Tibial nerve (tissue), 3 donors: ENCODE measurements around the gene NUP214.

Source experiments
- POLR2A ChIP-seq, 2 donors: fragments of 450-650 bp; IDR thresholded peaks; one replicate each; pipeline ENCODE4 v1.6.1; 2017; ENCODE audit warnings: antibody characterized with exemption in 2 of 2, mild to moderate bottlenecking in 2 of 2, moderate library complexity in 2 of 2
- TF ChIP-seq, protein P1 (sequence below), 5 experiments: fragments of 200-600 bp in 3 of 5; fragments of 450-650 bp in 2 of 5; sonication (generic) in 3 of 5; IDR thresholded peaks; one replicate each; pipeline ENCODE4 v1.5.1; 2016 to 2019; ENCODE audit warnings: antibody characterized with exemption in 5 of 5, mild to moderate bottlenecking in 3 of 5, moderate library complexity in 2 of 5

DNA sequence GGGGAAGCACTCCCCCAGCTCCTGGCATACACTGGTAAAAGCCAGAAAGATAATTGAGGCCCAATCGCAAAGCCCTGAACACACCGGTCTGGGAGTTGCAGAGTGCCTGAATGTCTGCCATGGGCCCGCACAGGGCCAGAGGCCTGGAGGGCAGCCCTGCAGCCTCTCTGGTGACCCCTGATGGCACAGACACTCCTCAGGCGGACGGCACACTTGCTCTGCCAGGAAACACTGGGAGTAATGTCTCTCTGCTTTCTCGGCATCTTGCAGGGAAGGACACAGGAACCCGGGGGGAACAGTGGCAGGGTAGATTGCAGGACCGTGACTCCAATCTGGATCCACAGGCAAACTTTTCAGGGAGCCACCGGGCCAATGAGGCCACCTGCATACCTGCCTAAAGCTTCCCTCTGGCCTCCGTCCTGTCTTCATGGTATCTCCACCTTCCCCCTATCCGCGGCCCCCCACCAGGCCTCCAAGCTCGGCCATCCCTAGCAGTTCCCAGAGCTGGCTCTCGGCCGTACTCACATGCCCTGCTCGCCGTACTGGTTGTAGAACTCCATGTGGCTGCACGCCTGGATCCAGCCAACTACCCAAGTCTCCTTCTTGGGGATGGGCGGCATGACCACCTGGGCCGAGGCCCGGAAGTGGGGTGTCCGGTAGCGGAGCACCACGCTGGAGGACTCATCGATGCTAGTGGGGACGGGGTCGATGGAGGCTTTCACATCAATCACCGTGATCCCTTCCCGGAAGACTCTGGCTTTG is 150.1 kb downstream of the NUP214 start:
- TF ChIP-seq, protein P1, sequence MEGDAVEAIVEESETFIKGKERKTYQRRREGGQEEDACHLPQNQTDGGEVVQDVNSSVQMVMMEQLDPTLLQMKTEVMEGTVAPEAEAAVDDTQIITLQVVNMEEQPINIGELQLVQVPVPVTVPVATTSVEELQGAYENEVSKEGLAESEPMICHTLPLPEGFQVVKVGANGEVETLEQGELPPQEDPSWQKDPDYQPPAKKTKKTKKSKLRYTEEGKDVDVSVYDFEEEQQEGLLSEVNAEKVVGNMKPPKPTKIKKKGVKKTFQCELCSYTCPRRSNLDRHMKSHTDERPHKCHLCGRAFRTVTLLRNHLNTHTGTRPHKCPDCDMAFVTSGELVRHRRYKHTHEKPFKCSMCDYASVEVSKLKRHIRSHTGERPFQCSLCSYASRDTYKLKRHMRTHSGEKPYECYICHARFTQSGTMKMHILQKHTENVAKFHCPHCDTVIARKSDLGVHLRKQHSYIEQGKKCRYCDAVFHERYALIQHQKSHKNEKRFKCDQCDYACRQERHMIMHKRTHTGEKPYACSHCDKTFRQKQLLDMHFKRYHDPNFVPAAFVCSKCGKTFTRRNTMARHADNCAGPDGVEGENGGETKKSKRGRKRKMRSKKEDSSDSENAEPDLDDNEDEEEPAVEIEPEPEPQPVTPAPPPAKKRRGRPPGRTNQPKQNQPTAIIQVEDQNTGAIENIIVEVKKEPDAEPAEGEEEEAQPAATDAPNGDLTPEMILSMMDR (IDR thresholded peaks at IDR 0.05), result no peak
- no peak for TF ChIP-seq POLR2A (IDR thresholded peaks at IDR 0.05)
